Hematopoietic multipotent progenitor cell treated with erythropoietin and hydrocortisone succinate and interleukin-3 and kit ligand, for 17 days (in vitro differentiated cells): ENCODE measurements around the gene CACFD1.
A peak's percentile ranks its signal among the peaks of the same experiment; 100 is the strongest.

Source experiments
- DNase-seq: peaks from one replicate; pipeline ENCODE4 v3.0.0-alpha.2; 2015; ENCODE audit warnings: low spot score

Gene CACFD1

GRCh38 chr9:133502112-133502511, 42.3 kb downstream of the CACFD1 start:
- no peak for DNase-seq

GRCh38 chr9:133505186-133505830, 45.5 kb downstream of the CACFD1 start:
- DNase-seq, result no peak

- no peak for DNase-seq
Measured at GRCh38 chr9:133505901-133506652, 46.3 kb downstream of the CACFD1 start.

- DNase-seq, result no peak
Measured at GRCh38 chr9:133506653-133507038, 46.9 kb downstream of the CACFD1 start.

GRCh38 chr9:133507246-133507965, 47.6 kb downstream of the CACFD1 start:
- DNase-seq, result no peak

- no peak for DNase-seq
Measured at GRCh38 chr9:133508046-133508445, 48.3 kb downstream of the CACFD1 start.

GRCh38 chr9:133509179-133510083, 49.7 kb downstream of the CACFD1 start:
- peak; percentile 8 for DNase-seq

- DNase-seq, result no peak
Measured at GRCh38 chr9:133510926-133511505, 51.2 kb downstream of the CACFD1 start.

- DNase-seq, result no peak
Measured at GRCh38 chr9:133511607-133512006, 51.8 kb downstream of the CACFD1 start.

GRCh38 chr9:133512253-133513213, 52.8 kb downstream of the CACFD1 start:
- no peak for DNase-seq

- peak; percentile 18 for DNase-seq
Measured at GRCh38 chr9:133513214-133514100, 53.7 kb downstream of the CACFD1 start.

GRCh38 chr9:133514460-133515239, 54.9 kb downstream of the CACFD1 start:
- DNase-seq, result peak; percentile 9

GRCh38 chr9:133515240-133515610, 55.4 kb downstream of the CACFD1 start:
- DNase-seq, result no peak

- no peak for DNase-seq
Measured at GRCh38 chr9:133515615-133516255, 56.0 kb downstream of the CACFD1 start.

- no peak for DNase-seq
Measured at GRCh38 chr9:133516256-133516960, 56.6 kb downstream of the CACFD1 start.

- no peak for DNase-seq
Measured at GRCh38 chr9:133516961-133517350, 57.2 kb downstream of the CACFD1 start.

GRCh38 chr9:133517711-133518110, 57.9 kb downstream of the CACFD1 start:
- DNase-seq, result no peak
